NCI-H226 (cell line): ENCODE data around the gene TIMM21.
A peak's percentile ranks its signal among the peaks of the same experiment; 100 is the strongest.

Source experiments
- DNase-seq: peaks from one replicate; pipeline ENCODE4 v3.0.0-alpha.2; 2015

Gene TIMM21, protein sequence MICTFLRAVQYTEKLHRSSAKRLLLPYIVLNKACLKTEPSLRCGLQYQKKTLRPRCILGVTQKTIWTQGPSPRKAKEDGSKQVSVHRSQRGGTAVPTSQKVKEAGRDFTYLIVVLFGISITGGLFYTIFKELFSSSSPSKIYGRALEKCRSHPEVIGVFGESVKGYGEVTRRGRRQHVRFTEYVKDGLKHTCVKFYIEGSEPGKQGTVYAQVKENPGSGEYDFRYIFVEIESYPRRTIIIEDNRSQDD

GRCh38 chr18:74147779-74148542 lies at the start of gene TIMM21, which contains the start of gene FBXO15:
Gene TIMM21, plus strand, starts transcription at chr18:74148523. Its CDS starts 286 bp downstream, at chr18:74148809.
Gene FBXO15, minus strand, starts transcription at chr18:74147834. Its CDS starts 49 bp downstream, at chr18:74147785.
- DNase-seq: peak; percentile 87

DNA sequence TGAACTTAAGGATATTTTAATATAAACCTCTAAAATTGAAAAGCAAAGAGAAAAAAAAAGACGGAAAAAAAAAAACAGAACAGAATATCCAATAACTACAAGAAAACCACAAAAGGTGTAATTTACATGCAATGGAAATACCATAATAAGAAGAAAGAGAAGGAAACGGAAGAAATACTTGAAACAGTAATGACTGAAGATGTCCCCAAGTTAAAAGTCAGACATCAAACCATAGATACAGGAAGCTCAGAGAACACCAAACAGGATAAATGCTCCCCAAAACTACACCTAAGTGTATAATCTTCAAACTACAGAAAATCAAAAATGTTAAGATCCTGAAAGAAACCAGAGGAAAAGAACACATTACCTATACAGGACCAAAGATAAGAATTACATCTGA lies 39.9 kb upstream of the TIMM21 start:
- DNase-seq: no peak

GRCh38 chr18:74110149-74110548 lies 38.2 kb upstream of the TIMM21 start:
- DNase-seq: no peak

GRCh38 chr18:74110976-74111375 lies 37.3 kb upstream of the TIMM21 start:
- no peak for DNase-seq

- DNase-seq: no peak
These were observed 34.6 kb upstream of the TIMM21 start for GRCh38 chr18:74113711-74114110.

GRCh38 chr18:74114116-74114515 lies 34.2 kb upstream of the TIMM21 start:
- no peak for DNase-seq

DNA sequence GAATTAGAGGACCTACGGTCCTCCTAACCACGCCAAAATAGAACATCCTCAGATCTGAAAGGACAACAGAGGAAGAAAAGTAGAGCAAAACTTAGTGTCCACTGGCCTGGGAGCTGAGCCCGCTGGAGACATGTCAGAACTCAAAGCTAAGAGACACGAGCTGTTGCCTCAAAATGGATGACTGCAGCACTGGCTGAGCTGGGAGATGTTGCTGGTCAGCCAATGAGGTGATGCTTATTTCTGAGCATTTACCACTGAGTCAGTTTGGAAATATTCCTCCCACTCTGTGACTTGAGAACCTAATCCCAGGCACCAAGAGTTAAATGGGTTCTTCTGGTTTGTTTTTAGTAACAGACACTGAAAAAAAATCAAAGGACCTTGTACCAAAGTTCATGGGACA lies 33.3 kb upstream of the TIMM21 start:
- DNase-seq: no peak

GRCh38 chr18:74116633-74117554 lies 31.4 kb upstream of the TIMM21 start:
- no peak for DNase-seq

GRCh38 chr18:74123200-74123599 lies 25.1 kb upstream of the TIMM21 start:
- no peak for DNase-seq

DNA sequence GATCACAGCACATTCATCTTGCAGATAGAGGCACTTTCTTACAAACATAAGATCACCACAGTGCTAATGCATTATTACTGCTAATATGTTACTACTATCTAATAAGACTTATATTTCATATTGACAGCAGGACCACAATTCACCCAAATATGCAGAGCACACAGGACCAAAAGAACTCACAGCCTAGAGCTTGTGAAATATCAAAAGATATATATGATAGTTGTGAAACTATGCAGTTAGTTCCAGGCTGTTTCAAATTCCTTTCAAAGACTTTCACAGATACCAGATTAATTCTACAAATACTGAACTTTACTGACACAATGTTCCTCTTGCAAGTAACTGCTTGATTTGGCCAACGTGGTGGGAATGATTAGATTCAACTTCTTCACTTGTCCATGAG lies 23.7 kb upstream of the TIMM21 start:
- no peak for DNase-seq

DNA sequence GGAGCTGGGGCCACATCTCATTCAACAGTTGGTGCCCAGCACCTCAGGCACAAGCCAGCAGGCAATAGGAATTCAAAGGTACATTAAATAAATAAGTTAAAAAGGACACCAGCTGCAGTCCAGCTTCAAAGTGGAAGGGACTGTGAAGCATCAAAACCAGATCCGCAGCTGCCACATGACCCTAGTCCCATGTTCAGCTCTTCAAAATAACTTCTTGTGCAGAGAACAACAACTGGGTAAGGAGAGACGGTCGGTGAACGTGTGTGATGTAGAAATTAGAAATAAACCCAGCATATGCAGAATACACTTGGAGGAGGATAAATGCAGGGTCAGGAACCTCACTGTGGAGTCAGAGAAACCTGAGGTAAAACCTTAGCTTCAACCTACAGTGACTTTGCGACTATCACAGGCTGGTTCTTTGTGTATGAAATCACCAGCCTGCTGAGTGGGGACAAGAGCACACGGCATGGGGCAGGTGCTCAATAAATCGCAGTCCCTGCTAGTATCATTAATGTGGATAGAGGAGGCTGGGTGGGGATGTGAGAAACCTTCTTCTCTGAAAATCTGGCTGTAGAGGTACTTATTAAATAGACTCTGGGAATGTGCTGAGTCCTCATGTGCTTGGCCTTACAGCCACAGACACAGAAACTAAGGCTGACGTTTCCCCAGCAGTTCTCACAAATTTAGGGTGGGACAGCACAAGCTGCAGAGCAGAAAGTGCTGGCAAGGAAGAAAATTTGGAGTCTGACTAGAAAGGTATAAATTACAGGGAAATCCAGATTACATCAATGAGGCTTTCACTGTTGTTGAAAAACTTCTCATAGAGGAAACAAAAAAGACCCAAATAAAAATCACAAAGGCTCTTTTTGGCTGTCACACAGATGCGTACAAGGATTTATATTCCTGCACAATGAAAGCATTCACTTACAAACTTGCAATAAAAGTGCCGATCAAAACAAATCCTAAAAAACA lies 21.4 kb upstream of the TIMM21 start:
- DNase-seq: no peak

DNA sequence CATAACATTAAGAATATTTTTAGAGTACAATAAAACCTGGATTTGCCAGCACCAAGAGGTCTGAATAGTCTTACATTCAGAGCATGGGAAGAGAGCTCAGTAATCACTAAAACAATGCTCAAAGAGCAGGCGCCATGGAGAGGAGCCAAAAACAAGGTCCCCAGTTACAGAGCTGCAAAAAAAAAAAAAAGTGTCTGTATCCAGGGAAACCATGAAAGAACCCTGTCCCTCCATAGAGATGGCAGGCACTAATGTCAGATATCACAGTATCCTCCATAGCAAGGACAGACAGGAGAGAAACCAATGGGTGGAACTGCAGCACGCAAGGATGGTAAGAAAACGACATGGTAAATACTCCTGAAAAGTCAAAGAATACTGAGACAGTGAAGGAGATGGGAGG lies 20.2 kb upstream of the TIMM21 start:
- DNase-seq: no peak

DNA sequence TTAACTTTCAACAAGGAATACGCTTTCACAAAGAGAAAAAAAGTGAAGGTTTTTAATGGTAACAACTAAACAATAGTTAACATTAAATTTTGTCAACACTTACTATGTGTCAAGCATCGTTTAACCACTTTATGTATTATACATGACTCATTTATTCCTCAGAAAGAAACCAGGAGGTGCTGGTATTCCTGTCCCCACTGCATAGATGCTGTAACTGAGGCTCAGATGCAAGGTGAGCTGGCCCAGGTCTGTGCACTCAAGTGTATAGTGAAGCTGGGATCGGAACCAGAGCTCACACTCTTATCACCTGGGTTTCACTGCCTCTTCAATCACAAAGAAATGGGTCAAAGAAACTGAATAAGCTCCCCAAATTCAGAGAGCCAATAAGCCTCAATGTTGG lies 17.2 kb upstream of the TIMM21 start:
- no peak for DNase-seq

- DNase-seq: no peak
These were observed 16.1 kb upstream of the TIMM21 start for GRCh38 chr18:74132201-74132600.

DNA sequence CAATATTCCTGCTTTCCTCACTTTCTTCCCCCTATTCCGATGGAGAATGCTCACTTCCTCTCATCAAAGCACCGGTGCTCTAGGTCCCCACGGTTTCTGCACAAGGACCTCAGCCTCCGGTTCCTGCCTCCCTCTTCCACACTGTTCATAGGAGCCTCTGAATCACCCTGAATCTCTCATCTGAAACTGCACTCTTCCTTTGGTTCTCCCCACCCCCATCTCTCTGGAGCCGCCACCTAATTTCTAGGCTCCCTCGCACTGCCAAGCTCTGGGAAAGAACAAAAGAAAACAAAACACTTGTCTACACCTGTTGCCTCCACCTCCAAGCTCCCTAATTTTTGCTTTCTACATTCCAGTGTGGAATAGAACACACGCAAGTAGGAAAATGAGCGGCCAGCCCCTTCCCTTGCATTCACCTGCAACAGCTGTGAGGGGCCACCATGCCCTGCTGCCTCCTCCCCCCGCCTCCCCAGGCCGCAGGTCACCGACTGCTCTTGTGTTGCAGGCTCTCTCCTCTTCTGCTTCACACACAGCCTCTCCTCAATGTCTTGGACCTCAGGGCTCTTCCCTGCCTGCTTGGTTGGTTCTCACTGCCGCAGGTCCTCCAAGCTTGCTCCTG lies 10.3 kb upstream of the TIMM21 start:
- DNase-seq: no peak

GRCh38 chr18:74139411-74139810 lies 8.9 kb upstream of the TIMM21 start:
- DNase-seq: no peak

DNA sequence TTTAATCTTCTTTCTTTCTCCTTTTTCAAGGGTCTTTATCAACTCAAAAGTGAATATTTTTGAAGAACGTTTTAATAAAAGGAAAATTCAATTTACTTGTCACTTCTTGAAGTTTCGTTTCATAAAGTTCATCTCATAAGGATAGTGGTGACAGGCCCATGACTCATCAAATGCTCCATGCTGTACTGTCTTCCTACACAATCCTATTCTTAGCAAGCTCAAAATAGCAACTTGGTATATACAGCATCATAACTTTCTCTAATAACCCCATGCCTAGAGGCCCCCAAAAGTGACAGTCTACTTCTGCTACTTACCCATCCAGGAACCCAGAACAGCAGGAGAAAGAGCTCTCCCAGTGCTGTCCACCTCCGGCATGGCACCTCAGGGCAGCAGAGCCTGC lies 8.4 kb upstream of the TIMM21 start:
- no peak for DNase-seq

DNA sequence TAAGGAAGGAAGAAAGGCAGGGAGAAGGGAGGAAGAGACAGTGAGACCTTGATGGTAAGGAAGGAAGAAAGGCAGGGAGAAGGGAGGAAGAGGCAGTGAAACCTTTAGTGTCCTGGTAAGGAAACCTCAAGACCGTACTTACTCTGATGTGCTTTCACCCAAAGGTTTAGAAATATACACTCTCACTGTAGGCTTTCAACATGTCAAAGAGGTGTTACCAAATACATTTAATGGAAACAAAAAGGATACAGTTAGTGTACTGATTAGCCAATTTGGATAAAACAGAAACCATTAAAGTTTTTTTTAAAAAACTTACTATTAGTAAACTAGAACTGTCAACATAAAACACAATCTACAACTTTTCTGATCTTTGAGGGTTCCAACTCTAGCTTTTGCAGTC lies 7.7 kb upstream of the TIMM21 start:
- DNase-seq: no peak

DNA sequence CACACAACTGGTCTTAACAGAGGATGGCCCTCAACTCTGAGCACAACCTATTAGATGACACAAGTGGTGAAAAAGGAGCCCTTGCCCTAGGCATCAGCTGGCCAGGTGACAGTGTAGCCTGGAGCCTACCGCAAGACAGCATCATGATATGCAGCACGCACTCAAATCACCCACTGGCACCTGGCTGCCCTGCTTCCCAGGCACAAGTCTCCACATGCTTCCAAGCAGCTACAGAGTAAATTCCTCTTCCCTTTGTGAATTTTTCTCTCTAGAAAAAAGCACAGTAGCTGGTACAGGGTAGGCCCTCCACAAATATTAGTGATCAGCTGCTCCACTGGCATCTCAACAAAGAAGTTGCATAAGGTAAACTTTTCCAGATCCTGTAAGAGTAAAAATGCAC lies 6.7 kb upstream of the TIMM21 start:
- no peak for DNase-seq

DNA sequence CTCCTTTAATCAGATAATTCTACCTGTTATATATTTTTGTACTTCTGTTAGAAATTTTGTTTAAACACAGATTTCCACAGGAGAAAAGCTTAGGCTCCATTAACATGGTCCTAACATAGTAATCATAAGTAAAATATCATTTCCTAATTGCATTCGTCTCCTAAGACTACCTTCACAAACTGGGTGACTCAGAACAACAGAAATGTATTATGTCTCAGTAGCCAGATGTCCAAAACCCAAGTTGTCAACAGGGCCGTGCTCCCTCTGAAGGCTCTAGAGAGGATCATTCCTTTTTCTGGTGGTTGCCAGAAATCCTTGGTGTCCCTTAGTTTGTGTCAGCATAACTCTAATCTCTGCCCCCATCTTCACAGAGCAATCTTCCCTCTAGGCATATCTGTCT lies 6.1 kb upstream of the TIMM21 start:
- no peak for DNase-seq

GRCh38 chr18:74146756-74147155 lies 1.6 kb upstream of the TIMM21 start:
- no peak for DNase-seq

DNA sequence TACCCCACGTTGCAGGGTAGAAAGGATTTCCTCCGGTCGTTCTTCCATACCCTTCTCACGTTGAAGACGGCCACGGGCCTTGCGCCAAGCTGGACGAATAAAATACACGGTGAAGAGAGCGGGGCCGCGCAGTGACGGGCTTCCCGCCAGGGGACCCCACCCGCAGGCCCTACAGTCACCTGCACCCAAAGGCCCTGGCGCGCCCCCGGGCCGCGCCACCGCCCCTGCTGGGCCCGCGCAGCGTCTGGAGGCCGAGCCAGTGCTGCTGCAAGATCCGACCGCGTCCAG lies 888 bp upstream of the TIMM21 start:
- no peak for DNase-seq
